ENCODE measurements around the gene CDC123. TPM values are rescaled to one million over a fixed set of nuclear protein-coding genes. Genes with fewer than 3 reads are reported as not detected.
A peak's percentile ranks its signal among the peaks of the same experiment; 100 is the strongest.
"Not testable (repeated sequence)": the region's sequence is repeated elsewhere in the genome, so short reads cannot be mapped to it uniquely, and the experiment has no call there.

Gene CDC123
- total RNA-seq, 1 donor from 2014 or later: 60.2 TPM

GRCh38 chr10:12262278-12262981, 66.4 kb downstream of the CDC123 start:
- no peak overlapping the region for H3K4me3 Mint-ChIP-seq
- DNase-seq (ENCODE audit: low spot score in 2 of 2, unreplicated experiment in 2 of 2): no peak

GRCh38 chr10:12264204-12264940, 68.4 kb downstream of the CDC123 start:
- Mint-ChIP-seq H3K4me3 (peak overlapping the region; percentile 65), H3K27me3 (ENCODE audit: low read depth) (no peaks in the 10 kb centered on the region), H3K36me3 (peaks cover 3% of the 10 kb centered on the region), H3K27ac (peak overlapping the region; percentile 47), H3K9me3 (no peaks in the 10 kb centered on the region), H3K4me1 (peaks cover 6% of the 10 kb centered on the region)
- peak; percentile 51 for TF ChIP-seq CTCF (IDR thresholded peaks at IDR 0.05; ENCODE audit: unreplicated experiment)
- DNase-seq (ENCODE audit: low spot score in 2 of 2, unreplicated experiment in 2 of 2): peak; percentile 58 to 79

More at GRCh38 chr10:12262278-12262981, 66.4 kb downstream of the CDC123 start:
- peaks cover 6% of the 10 kb centered on the region for H3K36me3 Mint-ChIP-seq
- H3K27ac Mint-ChIP-seq: no peak overlapping the region
- H3K9me3 Mint-ChIP-seq: no peaks in the 10 kb centered on the region
- H3K27me3 Mint-ChIP-seq (ENCODE audit: low read depth): peaks cover 3% of the 10 kb centered on the region
- peaks cover 6% of the 10 kb centered on the region for H3K4me1 Mint-ChIP-seq
- TF ChIP-seq CTCF (IDR thresholded peaks at IDR 0.05; ENCODE audit: unreplicated experiment): no peak

- Mint-ChIP-seq H3K4me1 (peaks cover 11% of the 10 kb centered on the region), H3K36me3 (no peaks in the 10 kb centered on the region), H3K27ac (no peak overlapping the region), H3K27me3 (ENCODE audit: low read depth) (no peaks in the 10 kb centered on the region), H3K9me3 (no peaks in the 10 kb centered on the region), H3K4me3 (no peak overlapping the region)
- no peak for DNase-seq (ENCODE audit: low spot score in 2 of 2, unreplicated experiment in 2 of 2)
- TF ChIP-seq CTCF (IDR thresholded peaks at IDR 0.05; ENCODE audit: unreplicated experiment): no peak
Measured at GRCh38 chr10:12269056-12269455, 73.1 kb downstream of the CDC123 start.

- Mint-ChIP-seq H3K4me3 (no peak overlapping the region), H3K4me1 (peaks cover 5% of the 10 kb centered on the region), H3K9me3 (no peaks in the 10 kb centered on the region), H3K27me3 (ENCODE audit: low read depth) (no peaks in the 10 kb centered on the region), H3K36me3 (no peaks in the 10 kb centered on the region), H3K27ac (peak overlapping the region; percentile 53)
- no peak for TF ChIP-seq CTCF (IDR thresholded peaks at IDR 0.05; ENCODE audit: unreplicated experiment)
- no peak for DNase-seq (ENCODE audit: low spot score in 2 of 2, unreplicated experiment in 2 of 2)
Measured at GRCh38 chr10:12271210-12271540, 75.2 kb downstream of the CDC123 start.

GRCh38 chr10:12277862-12278261, 81.9 kb downstream of the CDC123 start:
- not testable (repeated sequence) for H3K9me3 Mint-ChIP-seq; H3K27ac Mint-ChIP-seq; DNase-seq (ENCODE audit: low spot score in 2 of 2, unreplicated experiment in 2 of 2); H3K4me3 Mint-ChIP-seq; H3K36me3 Mint-ChIP-seq; H3K27me3 Mint-ChIP-seq (ENCODE audit: low read depth); H3K4me1 Mint-ChIP-seq

GRCh38 chr10:12279281-12279680, 83.3 kb downstream of the CDC123 start:
- DNase-seq (ENCODE audit: low spot score in 2 of 2, unreplicated experiment in 2 of 2): no peak
- Mint-ChIP-seq H3K4me1 (no peaks in the 10 kb centered on the region), H3K4me3 (no peak overlapping the region), H3K36me3 (no peaks in the 10 kb centered on the region), H3K27ac (no peak overlapping the region), H3K9me3 (peaks cover 6% of the 10 kb centered on the region), H3K27me3 (ENCODE audit: low read depth) (no peaks in the 10 kb centered on the region)
- no peak for TF ChIP-seq CTCF (IDR thresholded peaks at IDR 0.05; ENCODE audit: unreplicated experiment)
